DOHH2 (cell line): ENCODE data around the gene HTR2A.

Experiments used
- EZH2phosphoT487 ChIP-seq: fragments of 200-600 bp; sonication (generic); IDR thresholded peaks from 2 replicates; pipeline ENCODE4 v1.6.1; 2017; ENCODE audit warnings: borderline replicate concordance, mild to moderate bottlenecking, antibody characterized with exemption, low read length, moderate library complexity, mixed read lengths
- TF ChIP-seq, protein P1 (sequence below): fragments of 200-600 bp; sonication (generic); IDR thresholded peaks from one replicate; pipeline ENCODE4 v1.5.1; 2014; ENCODE audit warnings: antibody characterized with exemption, mild to moderate bottlenecking, low read depth, low read length; ENCODE audit not compliant: poor library complexity, severe bottlenecking

DNA sequence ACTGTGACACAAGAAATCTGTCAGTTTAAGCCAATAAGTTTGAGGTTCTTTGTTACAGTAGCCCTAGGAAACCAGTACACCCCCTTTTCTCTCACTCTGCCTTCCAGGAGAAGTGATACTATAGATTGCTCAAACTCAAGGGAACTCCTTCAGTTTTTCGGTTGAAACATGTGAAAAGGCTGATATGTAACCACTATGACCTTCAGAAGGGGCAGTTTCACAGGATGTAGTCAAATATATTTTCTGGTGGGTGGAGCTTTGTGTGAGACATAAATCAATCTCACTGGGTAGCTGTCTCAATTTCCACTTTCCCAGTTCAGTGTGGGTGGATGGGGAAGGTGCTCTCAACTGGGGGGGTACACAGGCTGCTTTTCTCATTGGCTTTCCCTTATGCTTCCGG lies 41.7 kb downstream of the HTR2A start:
- TF ChIP-seq, protein P1, sequence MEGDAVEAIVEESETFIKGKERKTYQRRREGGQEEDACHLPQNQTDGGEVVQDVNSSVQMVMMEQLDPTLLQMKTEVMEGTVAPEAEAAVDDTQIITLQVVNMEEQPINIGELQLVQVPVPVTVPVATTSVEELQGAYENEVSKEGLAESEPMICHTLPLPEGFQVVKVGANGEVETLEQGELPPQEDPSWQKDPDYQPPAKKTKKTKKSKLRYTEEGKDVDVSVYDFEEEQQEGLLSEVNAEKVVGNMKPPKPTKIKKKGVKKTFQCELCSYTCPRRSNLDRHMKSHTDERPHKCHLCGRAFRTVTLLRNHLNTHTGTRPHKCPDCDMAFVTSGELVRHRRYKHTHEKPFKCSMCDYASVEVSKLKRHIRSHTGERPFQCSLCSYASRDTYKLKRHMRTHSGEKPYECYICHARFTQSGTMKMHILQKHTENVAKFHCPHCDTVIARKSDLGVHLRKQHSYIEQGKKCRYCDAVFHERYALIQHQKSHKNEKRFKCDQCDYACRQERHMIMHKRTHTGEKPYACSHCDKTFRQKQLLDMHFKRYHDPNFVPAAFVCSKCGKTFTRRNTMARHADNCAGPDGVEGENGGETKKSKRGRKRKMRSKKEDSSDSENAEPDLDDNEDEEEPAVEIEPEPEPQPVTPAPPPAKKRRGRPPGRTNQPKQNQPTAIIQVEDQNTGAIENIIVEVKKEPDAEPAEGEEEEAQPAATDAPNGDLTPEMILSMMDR: no peak
- no peak for TF ChIP-seq EZH2phosphoT487
